ENCODE results near the gene MIA2.

Gene MIA2

GRCh38 chr14:39293629-39294028 is 59.9 kb downstream of the MIA2 start:
- TF ChIP-seq REST (IDR thresholded peaks at IDR 0.05; ENCODE audit: insufficient read depth in 1 of 2, low read depth in 2 of 2, low read length in 2 of 2), result no peak
- no peak for TF ChIP-seq POLR2AphosphoS5 (IDR thresholded peaks at IDR 0.05; ENCODE audit: low read depth, low read length)
- no peak for TF ChIP-seq TAF1 (IDR thresholded peaks at IDR 0.05; ENCODE audit: borderline replicate concordance, insufficient read depth, low read length)
- TF ChIP-seq SIN3A (IDR thresholded peaks at IDR 0.05; ENCODE audit: borderline replicate concordance, insufficient read depth, low read length), result no peak
- TF ChIP-seq FOXP2 (optimal IDR thresholded peaks at IDR 0.05; ENCODE audit: borderline replicate concordance, extremely low read depth, extremely low read length, insufficient read depth), result no peak

GRCh38 chr14:39302124-39302810 is 68.6 kb downstream of the MIA2 start:
- TF ChIP-seq TAF1 (IDR thresholded peaks at IDR 0.05; ENCODE audit: borderline replicate concordance, insufficient read depth, low read length), result no peak
- TF ChIP-seq FOXP2 (optimal IDR thresholded peaks at IDR 0.05; ENCODE audit: borderline replicate concordance, extremely low read depth, extremely low read length, insufficient read depth), result no peak
- no peak for TF ChIP-seq REST (IDR thresholded peaks at IDR 0.05; ENCODE audit: insufficient read depth in 1 of 2, low read depth in 2 of 2, low read length in 2 of 2)
- TF ChIP-seq POLR2AphosphoS5 (IDR thresholded peaks at IDR 0.05; ENCODE audit: low read depth, low read length), result no peak
- no peak for TF ChIP-seq SIN3A (IDR thresholded peaks at IDR 0.05; ENCODE audit: borderline replicate concordance, insufficient read depth, low read length)

- no peak for TF ChIP-seq TAF1 (IDR thresholded peaks at IDR 0.05; ENCODE audit: borderline replicate concordance, insufficient read depth, low read length)
- TF ChIP-seq FOXP2 (optimal IDR thresholded peaks at IDR 0.05; ENCODE audit: borderline replicate concordance, extremely low read depth, extremely low read length, insufficient read depth), result no peak
- TF ChIP-seq REST (IDR thresholded peaks at IDR 0.05; ENCODE audit: insufficient read depth in 1 of 2, low read depth in 2 of 2, low read length in 2 of 2), result no peak
These were observed 69.4 kb downstream of the MIA2 start for GRCh38 chr14:39303115-39303514.

- no peak for TF ChIP-seq SIN3A (IDR thresholded peaks at IDR 0.05; ENCODE audit: borderline replicate concordance, insufficient read depth, low read length)
- no peak for TF ChIP-seq TAF1 (IDR thresholded peaks at IDR 0.05; ENCODE audit: borderline replicate concordance, insufficient read depth, low read length)
- TF ChIP-seq FOXP2 (optimal IDR thresholded peaks at IDR 0.05; ENCODE audit: borderline replicate concordance, extremely low read depth, extremely low read length, insufficient read depth), result no peak
- no peak for TF ChIP-seq POLR2AphosphoS5 (IDR thresholded peaks at IDR 0.05; ENCODE audit: low read depth, low read length)
- no peak for TF ChIP-seq REST (IDR thresholded peaks at IDR 0.05; ENCODE audit: insufficient read depth in 1 of 2, low read depth in 2 of 2, low read length in 2 of 2)
These were observed 74.1 kb downstream of the MIA2 start for GRCh38 chr14:39307815-39308214.

- TF ChIP-seq POLR2AphosphoS5 (IDR thresholded peaks at IDR 0.05; ENCODE audit: low read depth, low read length) (no peak), SIN3A (IDR thresholded peaks at IDR 0.05; ENCODE audit: borderline replicate concordance, insufficient read depth, low read length) (no peak), FOXP2 (optimal IDR thresholded peaks at IDR 0.05; ENCODE audit: borderline replicate concordance, extremely low read depth, extremely low read length, insufficient read depth) (no peak), TAF1 (IDR thresholded peaks at IDR 0.05; ENCODE audit: borderline replicate concordance, insufficient read depth, low read length) (no peak), REST (IDR thresholded peaks at IDR 0.05; ENCODE audit: insufficient read depth in 1 of 2, low read depth in 2 of 2, low read length in 2 of 2) (no peak)
These were observed 76.3 kb downstream of the MIA2 start for GRCh38 chr14:39310051-39310450.

Measured in PFSK-1 (cell line).